HepG2 (cell line): ENCODE data around the gene CEP63. TPM values are rescaled to one million over a fixed set of nuclear protein-coding genes. Genes with fewer than 3 reads are reported as not detected.
A peak's percentile ranks its signal among the peaks of the same experiment; 100 is the strongest.

ENCODE experiments used
- ATAC-seq: fragments of 200-7000 bp; cut with Tn5 transposase; 3 replicates; pipeline ENCODE4 v1.9.1; 2020; ENCODE audit warnings: mild to moderate bottlenecking, moderate library complexity
- BruUV-seq: library from RNA; stranded (reverse); fragments of 400-500 nt; replicated peaks from 2 replicates; lab custom pipeline; 2021; lab: Mats Ljungman, UMichigan
- CTCF ChIA-PET: fragments of 300-600 bp; formaldehyde crosslinking; extraction: SDS; loops from one replicate; lab custom pipeline; 2021; ENCODE audit warnings: low total read pairs, inconsistent platforms, low intra/inter-chr PET ratio; lab: Yijun Ruan, JAX
- POLR2A ChIA-PET: fragments of 350-600 bp; sonication (Branson Sonifier 250); formaldehyde crosslinking; loops from one replicate; lab custom pipeline; 2020; ENCODE audit warnings: antibody characterized with exemption, inconsistent platforms; lab: Yijun Ruan, JAX
- DNase-seq: peaks from one replicate; pipeline ENCODE4 v3.0.0-alpha.2; 2015; ENCODE audit warnings: low spot score
- FAIRE-seq: peaks from 3 replicates; lab custom pipeline; 2011; peaks lifted over from hg19 to GRCh38; lab: Jason Lieb, UNC
- H2AFZ ChIP-seq: one replicate; pipeline ENCODE4 v1.6.1; 2011; ENCODE audit warnings: low read length, inconsistent platforms
- H3K27ac ChIP-seq: fragments of 300-600 bp; 3 replicates; pipeline ENCODE4 v1.8.0; 2011; ENCODE audit warnings: mixed run types, mild to moderate bottlenecking, mixed read lengths, low read length, inconsistent platforms; ENCODE audit not compliant: insufficient read depth; ENCODE audit errors: extremely low read length
- H3K27me3 ChIP-seq, 2 experiments: fragments of 200-600 bp in 1 of 2; 2 replicates in 1 of 2; 3 replicates in 1 of 2; pipeline versions ENCODE4 v1.6.0 to v1.8.0; 2011; ENCODE audit warnings: low read length in 2 of 2, mild to moderate bottlenecking in 2 of 2, moderate library complexity in 2 of 2, inconsistent platforms in 1 of 2; ENCODE audit not compliant: insufficient read depth in 2 of 2, control insufficient read depth in 1 of 2
- H3K36me3 ChIP-seq, 2 experiments: fragments of 200-600 bp in 1 of 2; replicated peaks in 1 of 2; 2 replicates in 1 of 2; 3 replicates in 1 of 2; pipeline versions ENCODE4 v1.5.1 to v1.8.0; 2011; ENCODE audit warnings: low read length in 2 of 2, inconsistent platforms in 1 of 2; ENCODE audit not compliant: insufficient read depth in 2 of 2, control insufficient read depth in 1 of 2
- H3K4me1 ChIP-seq: 2 replicates; pipeline ENCODE4 v1.5.1; 2012; ENCODE audit warnings: low read length, inconsistent platforms; ENCODE audit not compliant: insufficient read depth
- H3K4me2 ChIP-seq: 2 replicates; pipeline ENCODE4 v1.6.0; 2011; ENCODE audit warnings: low read depth, low read length, inconsistent platforms
- H3K4me3 ChIP-seq, 3 experiments: fragments of 200-600 bp in 1 of 3; sonication (generic), shearing (Covaris generic) in 1 of 3; replicated peaks in 1 of 3; 2 replicates each; pipeline ENCODE4 v1.5.1; 2011 to 2016; ENCODE audit warnings: low read length in 3 of 3, inconsistent platforms in 2 of 3, low read depth in 2 of 3, mild to moderate bottlenecking in 2 of 3, control low read depth in 1 of 3, mixed read lengths in 1 of 3; ENCODE audit not compliant: insufficient read depth in 1 of 3
- H3K79me2 ChIP-seq: one replicate; pipeline ENCODE4 v1.6.1; 2011; ENCODE audit warnings: low read length, inconsistent platforms; ENCODE audit not compliant: insufficient read depth
- H3K9ac ChIP-seq: 2 replicates; pipeline ENCODE4 v1.6.0; 2011; ENCODE audit warnings: mild to moderate bottlenecking, low read depth, low read length, inconsistent platforms; ENCODE audit not compliant: insufficient read depth
- H3K9me3 ChIP-seq: 2 replicates; pipeline ENCODE4 v1.5.1; 2012; ENCODE audit warnings: mild to moderate bottlenecking, low read length
- H4K20me1 ChIP-seq: 2 replicates; pipeline ENCODE4 v1.6.0; 2011; ENCODE audit warnings: inconsistent platforms, mild to moderate bottlenecking, low read length, moderate library complexity; ENCODE audit not compliant: insufficient read depth
- CEBPB ChIP-seq: IDR thresholded peaks from 2 replicates; pipeline ENCODE4 v1.6.1; 2011; ENCODE audit warnings: low read depth, low read length, improper control_type of control experiment, borderline replicate concordance
- CEBPG ChIP-seq: IDR thresholded peaks from 2 replicates; pipeline ENCODE4 v1.6.1; 2016
- MLXIP ChIP-seq: sonication (generic); formaldehyde crosslinking; IDR thresholded peaks from 2 replicates; pipeline ENCODE4 v1.9.0; 2021; ENCODE audit warnings: missing genetic modification reagents, borderline replicate concordance
- ZBTB33 ChIP-seq: sonication (generic); formaldehyde crosslinking; IDR thresholded peaks from 2 replicates; pipeline ENCODE4 v1.4.0; 2020; ENCODE audit warnings: missing genetic modification reagents
- ZNF296 ChIP-seq: sonication (generic); formaldehyde crosslinking; conservative IDR thresholded peaks from 2 replicates; pipeline ENCODE4 v1.5.0; 2020; ENCODE audit warnings: mild to moderate bottlenecking, missing genetic modification reagents
- WGBS: methylation state at CpG from one replicate; pipeline ENCODE4 v1.1.6; 2017; ENCODE audit warnings: low lambda C conversion rate; 5-methylcytosine and 5-hydroxymethylcytosine counted together
- in situ Hi-C: cut with HindIII; loops from 2 replicates; pipeline ENCODE4 v1.10.0; 2017; ENCODE audit warnings: low pct_unique_long_range_greater_than_20kb; ENCODE audit not compliant: extremely low pct_ligation_motif_present
- intact Hi-C: fragments of 100-400 bp; cut with micrococcal nuclease; formaldehyde crosslinking; loops from one replicate; pipeline ENCODE4 v1.10.0; 2022; ENCODE audit not compliant: unreplicated experiment
- polyA plus RNA-seq, 8 experiments: library from polyadenylated mRNA; depleted of rRNA in 3 of 8; stranded (reverse) in 7 of 8; unstranded in 1 of 8; fragments of >200 nt; fragmentation: Illumina TruSeq in 4 of 8; extraction: Trizol in 4 of 8; gene quantifications; 2 replicates each; pipeline versions ENCODE4 v1.2.1 to v1.2.3, GENCODE V29; 2011 to 2016; ENCODE audit warnings: low read depth in 4 of 8, missing spikeins in 1 of 8, mixed read lengths in 1 of 8; ENCODE audit not compliant: insufficient read depth in 1 of 8
- total RNA-seq, 5 experiments: library from RNA; depleted of rRNA; stranded (reverse); fragments of >200 nt; fragmentation: Illumina TruSeq; extraction: Trizol; gene quantifications; 2 replicates each; pipeline ENCODE4 v1.2.3, GENCODE V29; 2016; ENCODE audit warnings: low read depth in 1 of 5

CEP63 gene
- total and polyA plus RNA-seq, 2 of the 13 experiments (the other 11 are each of a cell fraction or from before 2014, with no cell fraction given), result 7.2 to 18.4 TPM

GRCh38 chr3:134481166-134481565, 4.7 kb upstream of the CEP63 start (continued):
- TF ChIP-seq ZBTB33 (CRISPR knock-in tag), result no peak

GRCh38 chr3:134482622-134483021, 3.2 kb upstream of the CEP63 start:
- no peaks in the 10 kb centered on the region for H3K27me3 ChIP-seq
- intact Hi-C loops, result no loop called here
- H3K79me2 ChIP-seq, result peaks cover 31% of the 10 kb centered on the region
- CTCF ChIA-PET, result no interaction called here
- no peak overlapping the region for H3K27ac ChIP-seq
- H3K36me3 ChIP-seq, result peaks cover 5 to 45% of the 10 kb centered on the region in 2 experiments
- 98% methylated on average over 3 of the region's 3 CpGs for WGBS
- H2AFZ ChIP-seq, result no peak overlapping the region
- no peak overlapping the region for H3K4me3 ChIP-seq
- H3K9ac ChIP-seq, result no peak overlapping the region
- no peak for DNase-seq
- TF ChIP-seq ZNF296 (CRISPR knock-in tag), result no peak
- TF ChIP-seq CEBPG, result peak; percentile 46
- TF ChIP-seq MLXIP (CRISPR knock-in tag), result no peak
- peak; percentile 91 for TF ChIP-seq CEBPB
- FAIRE-seq, result no peak
- no peaks in the 10 kb centered on the region for H4K20me1 ChIP-seq
- no peak overlapping the region for H3K4me2 ChIP-seq
- no TSS peak for BruUV-seq
- ATAC-seq, result no peak
- H3K4me1 ChIP-seq, result peaks cover 38% of the 10 kb centered on the region
- POLR2A ChIA-PET, result interaction anchor here (1.3 kb wide), 1 partner anchor 112 kb away, joined by 3 read pairs; no protein-coding TSS in a partner anchor
- in situ Hi-C loops, result no loop called here
- H3K9me3 ChIP-seq, result no peaks in the 10 kb centered on the region
